Nephron (organoid): ENCODE data around the gene CAD.

Experiments used
- H3K27ac Mint-ChIP-seq, 3 experiments: 2 replicates each; pipeline ENCODE4 v1.8.0; 2020; ENCODE audit warnings: mixed read lengths in 3 of 3, mild to moderate bottlenecking in 2 of 3, moderate library complexity in 1 of 3
- H3K27me3 Mint-ChIP-seq: 2 replicates; pipeline ENCODE4 v1.8.0; 2021; ENCODE audit warnings: low read depth, mild to moderate bottlenecking, moderate library complexity, mixed read lengths
- H3K36me3 Mint-ChIP-seq: 2 replicates; pipeline ENCODE4 v1.8.0; 2020; ENCODE audit warnings: low read depth, mixed read lengths
- H3K4me1 Mint-ChIP-seq: 2 replicates; pipeline ENCODE4 v1.8.0; 2020; ENCODE audit warnings: mixed read lengths
- H3K4me3 Mint-ChIP-seq, 3 experiments: 2 replicates each; pipeline ENCODE4 v1.8.0; 2020; ENCODE audit warnings: mild to moderate bottlenecking in 3 of 3, mixed read lengths in 3 of 3, moderate library complexity in 2 of 3
- H3K9me3 Mint-ChIP-seq: 2 replicates; pipeline ENCODE4 v1.8.0; 2020; ENCODE audit warnings: mixed read lengths
- TF ChIP-seq, protein P1 (sequence below), 3 experiments: fragments of 200-600 bp; sonication (generic); IDR thresholded peaks; one replicate each; pipeline ENCODE4 v1.5.0; 2021; ENCODE audit warnings: antibody characterized with exemption in 3 of 3; ENCODE audit not compliant: unreplicated experiment in 3 of 3

The CAD gene

DNA sequence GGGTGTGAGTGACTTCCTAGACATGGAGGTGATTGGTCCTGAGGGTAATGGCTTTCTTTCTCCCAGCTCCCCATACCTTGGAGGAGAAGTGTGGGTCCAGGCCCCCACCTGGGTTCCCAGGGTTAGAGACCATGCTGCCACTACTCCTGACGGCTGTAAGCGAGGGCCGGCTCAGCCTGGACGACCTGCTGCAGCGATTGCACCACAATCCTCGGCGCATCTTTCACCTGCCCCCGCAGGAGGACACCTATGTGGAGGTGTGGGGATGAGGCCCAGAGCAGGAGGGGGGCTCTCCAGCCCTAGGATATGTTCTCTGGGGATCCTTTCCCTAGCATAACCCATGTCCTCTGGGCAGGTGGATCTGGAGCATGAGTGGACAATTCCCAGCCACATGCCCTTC is 21.8 kb downstream of the CAD start:
- Mint-ChIP-seq H3K36me3 (peaks cover 72% of the 10 kb centered on the region), H3K27me3 (no peaks in the 10 kb centered on the region), H3K27ac (no peak overlapping the region), H3K9me3 (no peaks in the 10 kb centered on the region), H3K4me3 (no peak overlapping the region), H3K4me1 (no peaks in the 10 kb centered on the region)
- TF ChIP-seq, protein P1, sequence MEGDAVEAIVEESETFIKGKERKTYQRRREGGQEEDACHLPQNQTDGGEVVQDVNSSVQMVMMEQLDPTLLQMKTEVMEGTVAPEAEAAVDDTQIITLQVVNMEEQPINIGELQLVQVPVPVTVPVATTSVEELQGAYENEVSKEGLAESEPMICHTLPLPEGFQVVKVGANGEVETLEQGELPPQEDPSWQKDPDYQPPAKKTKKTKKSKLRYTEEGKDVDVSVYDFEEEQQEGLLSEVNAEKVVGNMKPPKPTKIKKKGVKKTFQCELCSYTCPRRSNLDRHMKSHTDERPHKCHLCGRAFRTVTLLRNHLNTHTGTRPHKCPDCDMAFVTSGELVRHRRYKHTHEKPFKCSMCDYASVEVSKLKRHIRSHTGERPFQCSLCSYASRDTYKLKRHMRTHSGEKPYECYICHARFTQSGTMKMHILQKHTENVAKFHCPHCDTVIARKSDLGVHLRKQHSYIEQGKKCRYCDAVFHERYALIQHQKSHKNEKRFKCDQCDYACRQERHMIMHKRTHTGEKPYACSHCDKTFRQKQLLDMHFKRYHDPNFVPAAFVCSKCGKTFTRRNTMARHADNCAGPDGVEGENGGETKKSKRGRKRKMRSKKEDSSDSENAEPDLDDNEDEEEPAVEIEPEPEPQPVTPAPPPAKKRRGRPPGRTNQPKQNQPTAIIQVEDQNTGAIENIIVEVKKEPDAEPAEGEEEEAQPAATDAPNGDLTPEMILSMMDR (IDR thresholded peaks at IDR 0.05; ENCODE audit: unreplicated experiment in 3 of 3): no peak

DNA sequence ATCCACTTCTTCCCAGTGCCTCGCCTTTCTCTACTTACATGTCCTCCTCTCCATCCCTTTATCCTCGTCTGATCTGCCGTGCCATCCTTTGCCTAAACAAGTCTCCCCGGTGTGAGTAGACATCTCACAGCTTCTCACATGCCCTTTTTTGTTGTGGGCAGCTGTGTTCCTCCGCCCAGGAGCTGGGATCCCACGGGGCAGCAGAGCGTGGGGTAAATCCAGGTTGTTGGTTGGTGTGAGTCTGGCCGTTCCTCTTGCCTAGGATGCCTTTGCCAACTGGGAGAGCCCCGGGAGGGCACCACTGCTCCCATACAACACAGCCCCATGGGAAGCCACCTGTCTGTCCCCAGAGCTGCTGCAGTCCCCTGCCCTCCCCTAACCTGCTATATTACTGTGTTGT is 23.2 kb downstream of the CAD start:
- no peaks in the 10 kb centered on the region for H3K9me3 Mint-ChIP-seq
- H3K36me3 Mint-ChIP-seq: peaks cover 66% of the 10 kb centered on the region
- no peaks in the 10 kb centered on the region for H3K27me3 Mint-ChIP-seq
- no peak overlapping the region for H3K27ac Mint-ChIP-seq
- no peak overlapping the region for H3K4me3 Mint-ChIP-seq
- TF ChIP-seq, protein P1 (IDR thresholded peaks at IDR 0.05; ENCODE audit: unreplicated experiment in 3 of 3): no peak
- no peaks in the 10 kb centered on the region for H3K4me1 Mint-ChIP-seq

DNA sequence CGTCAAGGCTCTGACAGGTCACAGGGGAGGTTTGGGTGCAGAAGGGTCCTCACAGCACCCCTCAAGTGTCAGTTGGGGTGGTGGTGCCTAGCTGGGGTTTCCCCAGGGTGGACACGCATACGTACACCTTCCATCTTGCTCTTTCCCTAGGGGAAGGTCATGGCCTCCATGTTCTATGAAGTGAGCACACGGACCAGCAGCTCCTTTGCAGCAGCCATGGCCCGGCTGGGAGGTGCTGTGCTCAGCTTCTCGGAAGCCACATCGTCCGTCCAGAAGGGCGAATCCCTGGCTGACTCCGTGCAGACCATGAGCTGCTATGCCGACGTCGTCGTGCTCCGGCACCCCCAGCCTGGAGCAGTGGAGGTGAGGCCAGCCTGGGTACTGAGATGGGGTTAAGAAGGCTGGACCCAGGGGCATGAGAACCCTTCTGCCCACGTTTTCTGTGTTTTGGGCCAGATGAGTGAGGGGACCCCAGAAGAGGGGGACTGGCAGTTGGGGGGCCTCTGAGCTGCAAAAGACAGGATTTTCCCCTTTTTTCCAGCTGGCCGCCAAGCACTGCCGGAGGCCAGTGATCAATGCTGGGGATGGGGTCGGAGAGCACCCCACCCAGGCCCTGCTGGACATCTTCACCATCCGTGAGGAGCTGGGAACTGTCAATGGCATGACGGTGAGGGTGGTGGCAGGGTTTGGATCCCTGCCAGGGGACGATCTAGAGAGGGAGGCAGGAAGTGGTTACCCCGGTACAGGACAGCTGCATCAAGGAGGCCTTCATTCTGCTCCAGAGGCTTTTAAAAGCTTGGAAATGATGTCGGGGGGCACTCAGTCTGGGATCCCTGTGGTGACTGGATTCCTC is 24.8 kb downstream of the CAD start:
- Mint-ChIP-seq H3K36me3 (peaks cover 56% of the 10 kb centered on the region), H3K9me3 (no peaks in the 10 kb centered on the region), H3K4me1 (no peaks in the 10 kb centered on the region), H3K27me3 (no peaks in the 10 kb centered on the region), H3K4me3 (no peak overlapping the region), H3K27ac (no peak overlapping the region)
- TF ChIP-seq, protein P1 (IDR thresholded peaks at IDR 0.05; ENCODE audit: unreplicated experiment in 3 of 3): no peak

DNA sequence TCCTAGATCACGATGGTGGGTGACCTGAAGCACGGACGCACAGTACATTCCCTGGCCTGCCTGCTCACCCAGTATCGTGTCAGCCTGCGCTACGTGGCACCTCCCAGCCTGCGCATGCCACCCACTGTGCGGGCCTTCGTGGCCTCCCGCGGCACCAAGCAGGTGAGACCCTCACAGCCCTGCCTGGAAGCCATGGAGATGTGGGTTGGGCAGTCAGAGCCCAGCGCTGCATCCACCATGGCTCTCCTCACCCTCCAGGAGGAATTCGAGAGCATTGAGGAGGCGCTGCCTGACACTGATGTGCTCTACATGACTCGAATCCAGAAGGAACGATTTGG is 25.4 kb downstream of the CAD start:
- TF ChIP-seq, protein P1 (IDR thresholded peaks at IDR 0.05; ENCODE audit: unreplicated experiment in 3 of 3): no peak
- peaks cover 3% of the 10 kb centered on the region for H3K4me1 Mint-ChIP-seq
- no peaks in the 10 kb centered on the region for H3K27me3 Mint-ChIP-seq
- H3K4me3 Mint-ChIP-seq: no peak overlapping the region
- H3K36me3 Mint-ChIP-seq: peaks cover 50% of the 10 kb centered on the region
- no peak overlapping the region for H3K27ac Mint-ChIP-seq
- H3K9me3 Mint-ChIP-seq: no peaks in the 10 kb centered on the region

DNA sequence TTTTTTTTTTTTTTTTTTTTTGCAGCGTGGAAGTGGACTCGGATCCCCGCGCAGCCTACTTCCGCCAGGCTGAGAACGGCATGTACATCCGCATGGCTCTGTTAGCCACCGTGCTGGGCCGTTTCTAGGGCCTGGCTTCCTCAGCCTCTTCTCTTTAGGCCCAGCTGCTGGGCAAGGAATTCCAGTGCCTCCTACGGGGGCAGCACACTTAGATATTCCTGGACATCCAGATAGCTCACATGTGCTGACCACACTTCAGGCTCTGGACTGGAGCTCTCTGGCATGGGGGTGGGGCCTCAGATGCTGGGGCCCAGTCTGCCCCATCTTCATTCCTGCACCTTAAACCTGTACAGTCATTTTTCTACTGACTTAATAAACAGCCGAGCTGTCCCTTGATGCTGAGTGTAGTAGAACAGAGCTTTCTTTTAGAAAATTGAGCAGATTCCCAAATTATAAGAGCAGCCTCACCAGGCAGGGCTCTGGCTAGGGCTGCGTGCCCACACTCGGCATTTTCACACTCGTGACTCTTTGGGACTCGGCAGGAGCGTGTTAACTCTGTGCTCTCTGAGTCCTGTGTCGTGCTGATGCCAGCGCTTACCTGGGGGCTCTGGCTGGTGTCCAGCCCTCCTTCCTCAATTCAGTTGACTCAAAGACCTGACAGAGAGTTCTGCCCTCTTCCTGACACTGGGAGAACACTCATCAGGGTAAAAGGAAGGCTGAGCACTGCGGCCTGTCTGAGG is 26.4 kb downstream of the CAD start:
- H3K27ac Mint-ChIP-seq: no peak overlapping the region
- peaks cover 11% of the 10 kb centered on the region for H3K4me1 Mint-ChIP-seq
- H3K9me3 Mint-ChIP-seq: no peaks in the 10 kb centered on the region
- H3K4me3 Mint-ChIP-seq: no peak overlapping the region
- H3K36me3 Mint-ChIP-seq: peaks cover 40% of the 10 kb centered on the region
- TF ChIP-seq, protein P1 (IDR thresholded peaks at IDR 0.05; ENCODE audit: unreplicated experiment in 3 of 3): no peak
- H3K27me3 Mint-ChIP-seq: no peaks in the 10 kb centered on the region
